Bone marrow (tissue), 2 donors: Measurements from ENCODE around the gene PITHD1.
A peak's percentile ranks its signal among the peaks of the same experiment; 100 is the strongest.
"Not testable (repeated sequence)": the region's sequence is repeated elsewhere in the genome, so short reads cannot be mapped to it uniquely, and the experiment has no call there.

Source experiments
- DNase-seq, 2 donors: peaks; one replicate each; lab custom pipeline; 2025; lab: John Stamatoyannopoulos, UW

PITHD1 gene

DNA sequence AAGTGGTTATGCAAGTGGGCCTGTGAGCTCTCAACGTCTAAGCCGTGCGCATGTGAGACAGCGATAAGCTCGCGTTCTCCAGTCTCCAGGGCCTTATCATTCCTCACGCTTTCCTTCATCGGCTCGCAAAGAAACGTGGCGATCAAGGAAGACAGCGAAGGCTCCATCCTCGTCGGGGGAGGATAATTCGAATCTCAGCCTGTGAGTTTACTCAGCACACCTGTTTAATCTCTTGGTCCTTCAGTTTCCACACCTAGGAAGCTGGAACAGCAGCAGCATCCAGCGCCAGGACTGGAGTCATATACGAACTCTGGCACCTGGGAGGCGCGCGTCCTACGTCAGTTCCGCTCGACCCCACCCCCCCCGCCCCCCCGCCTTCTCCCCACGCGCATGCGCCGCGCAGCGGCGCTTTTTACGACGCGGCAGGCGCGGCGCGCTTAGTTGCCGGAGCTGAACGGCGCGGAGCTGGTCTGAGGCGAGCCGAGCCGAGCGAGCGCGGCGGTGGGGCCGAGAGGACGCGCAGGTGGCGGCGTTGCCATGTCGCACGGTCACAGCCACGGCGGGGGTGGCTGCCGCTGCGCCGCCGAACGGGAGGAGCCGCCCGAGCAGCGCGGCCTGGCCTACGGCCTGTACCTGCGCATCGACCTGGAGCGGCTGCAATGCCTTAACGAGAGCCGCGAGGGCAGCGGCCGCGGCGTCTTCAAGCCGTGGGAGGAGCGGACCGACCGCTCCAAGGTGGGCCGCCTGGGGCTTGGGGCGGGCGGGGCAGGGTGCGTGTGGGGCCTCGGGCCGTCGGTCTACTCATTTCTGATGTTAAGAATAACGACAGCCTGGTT, at the start of gene PITHD1:
Gene PITHD1, plus strand, starts transcription at position 440 of the 836 bp plus-strand sequence. Its CDS starts 98 bp downstream, at position 538.
- peak; percentile 59 to 84 for DNase-seq

- no peak for DNase-seq
Observed at GRCh38 chr1:23732363-23733224, 45.6 kb upstream of the PITHD1 start.

GRCh38 chr1:23733281-23733680, 44.9 kb upstream of the PITHD1 start:
- DNase-seq, result not testable (repeated sequence)

DNA sequence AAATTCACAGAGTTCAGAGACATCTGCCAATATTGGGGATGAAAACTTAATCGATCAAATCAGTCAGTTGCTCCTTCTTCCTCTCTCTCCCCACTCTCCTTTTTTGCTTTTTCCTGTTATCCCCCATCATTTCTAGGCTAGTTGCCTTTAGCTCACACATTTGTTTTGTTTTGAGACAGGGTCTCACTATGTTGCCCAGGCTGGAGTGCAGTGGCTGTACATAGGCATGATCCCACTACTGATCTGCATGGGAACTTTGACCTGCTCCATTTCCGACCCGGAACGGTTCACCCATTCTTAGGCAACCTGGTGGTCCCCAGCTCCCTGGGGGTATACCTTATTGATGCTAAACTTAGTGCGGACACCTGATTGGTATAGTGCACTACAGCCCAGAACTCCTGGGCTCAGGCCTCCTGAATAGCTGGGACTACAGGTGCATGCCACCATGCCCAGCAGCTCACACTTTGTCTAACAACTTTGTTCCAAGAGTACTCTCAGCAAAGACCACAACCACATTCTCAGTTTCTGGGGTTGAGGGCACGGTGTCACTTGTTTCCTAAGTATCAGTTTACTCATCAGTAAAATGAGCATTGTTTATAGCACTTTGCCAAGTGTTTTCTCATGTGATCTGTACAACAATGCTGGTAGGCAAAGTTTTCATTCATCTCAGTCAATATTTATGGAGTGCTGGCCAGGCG, 41.6 kb upstream of the PITHD1 start:
- no peak for DNase-seq

DNA sequence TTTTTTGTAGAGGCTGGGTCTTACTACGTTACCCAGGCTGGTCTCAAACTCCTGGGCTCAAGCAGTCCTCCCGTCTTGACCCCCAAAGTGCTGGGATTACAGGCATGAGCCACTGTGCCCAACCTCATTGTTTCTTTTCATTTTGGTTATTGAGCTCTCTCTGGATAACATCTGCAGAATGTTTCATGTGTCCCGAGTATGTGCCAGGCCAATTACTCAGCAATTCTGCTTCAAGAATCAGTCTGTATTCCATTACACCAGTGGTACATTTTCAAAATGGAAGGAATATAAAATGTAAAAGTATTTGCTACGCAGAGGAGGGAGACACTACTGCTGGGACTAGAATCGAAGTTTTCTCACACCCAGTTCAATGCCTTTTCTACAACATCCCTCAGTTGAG, 36.6 kb upstream of the PITHD1 start:
- DNase-seq, result no peak

DNA sequence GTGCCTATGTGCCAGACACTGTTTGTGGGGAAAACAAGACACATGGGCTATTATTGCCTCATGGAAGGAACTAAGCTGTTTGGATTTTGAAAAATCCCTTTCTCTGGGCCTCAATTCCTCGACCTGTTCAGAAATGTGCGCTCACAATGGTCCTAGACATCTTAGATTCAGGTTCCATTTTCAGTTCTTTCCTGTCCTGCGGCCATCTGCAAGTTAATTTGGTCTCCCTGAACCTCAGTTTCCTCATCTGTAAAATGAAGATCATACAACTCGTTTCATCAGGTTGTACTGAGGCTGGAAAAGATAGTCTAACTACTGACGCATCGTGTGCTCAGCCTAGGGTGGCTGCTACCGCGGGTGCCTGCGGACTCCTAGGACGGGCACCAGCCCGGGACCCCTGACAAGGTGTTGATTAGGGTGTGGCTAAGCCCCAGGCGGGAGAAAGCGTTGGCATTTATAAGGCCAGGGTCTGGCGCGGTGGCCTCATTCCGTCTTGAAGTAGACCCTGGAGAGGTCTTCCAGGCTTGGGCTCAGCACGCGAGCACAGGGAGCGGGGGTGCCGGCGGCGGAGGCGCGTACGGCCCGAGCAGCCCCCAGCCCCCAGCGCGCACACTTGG, 35.4 kb upstream of the PITHD1 start:
- peak; percentile 33 to 43 for DNase-seq

GRCh38 chr1:23743287-23744152, 34.7 kb upstream of the PITHD1 start, which contains the start of gene ELOA:
TSS of gene ELOA (plus strand) at chr1:23743471. CDS start at chr1:23743504, 33 bp downstream.
- peak; percentile 33 to 43 for DNase-seq

DNA sequence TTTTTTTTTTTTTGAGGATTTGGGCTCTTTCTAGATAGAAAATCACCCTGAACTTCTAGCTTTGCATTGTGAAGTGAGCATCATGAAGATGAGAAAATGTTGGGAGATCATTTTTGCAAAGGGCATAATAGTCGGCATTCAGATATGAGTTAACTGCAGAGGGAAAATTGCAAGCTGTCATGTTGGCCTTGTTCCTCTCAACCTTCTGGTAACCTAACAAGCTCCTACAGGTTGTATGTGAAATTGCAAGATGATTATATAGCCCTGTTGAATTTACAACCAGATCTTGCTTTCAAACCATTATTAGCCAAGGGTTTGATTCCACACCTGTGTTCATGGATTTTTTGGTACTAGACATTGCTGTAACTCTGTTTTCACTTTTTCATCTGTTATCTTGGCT, 32.7 kb upstream of the PITHD1 start:
- peak in 1 of 2 donors; percentile 9 for DNase-seq

DNA sequence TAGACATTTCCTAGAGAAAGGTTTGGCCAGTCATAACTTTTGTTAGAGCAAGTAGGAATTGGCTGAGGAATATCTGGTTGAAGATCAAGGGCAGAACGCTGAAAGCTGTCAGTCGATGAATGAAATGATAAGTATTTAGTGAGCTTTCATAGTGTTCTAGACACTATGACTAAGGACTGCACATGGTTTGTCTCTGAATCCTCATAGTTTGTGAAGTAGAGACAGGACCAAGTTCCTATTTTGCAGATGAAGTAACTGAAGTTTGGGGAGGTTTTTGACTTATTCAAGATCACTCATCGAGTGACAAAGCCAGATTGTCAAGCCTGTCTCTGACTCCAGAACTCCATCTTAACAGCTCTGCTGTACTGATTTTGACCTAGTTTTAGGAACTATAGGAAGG, 30.2 kb upstream of the PITHD1 start:
- DNase-seq, result no peak

GRCh38 chr1:23751050-23751814, 27.0 kb upstream of the PITHD1 start:
- peak; percentile 2 to 30 for DNase-seq

DNA sequence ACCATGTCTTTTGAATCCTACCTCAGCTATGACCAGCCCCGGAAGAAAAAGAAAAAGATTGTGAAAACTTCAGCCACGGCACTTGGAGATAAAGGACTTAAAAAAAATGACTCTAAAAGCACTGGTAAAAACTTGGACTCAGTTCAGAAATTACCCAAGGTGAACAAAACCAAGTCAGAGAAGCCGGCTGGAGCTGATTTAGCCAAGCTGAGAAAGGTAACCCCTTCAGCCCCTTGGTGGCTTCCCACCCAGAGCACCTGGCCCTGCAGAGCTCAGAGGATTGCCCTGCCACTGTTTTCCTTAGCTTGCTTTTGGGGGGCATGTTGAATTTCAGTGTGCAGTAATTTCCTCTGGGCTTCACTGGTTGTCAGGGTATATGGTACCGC, 26.4 kb upstream of the PITHD1 start:
- DNase-seq, result no peak

DNA sequence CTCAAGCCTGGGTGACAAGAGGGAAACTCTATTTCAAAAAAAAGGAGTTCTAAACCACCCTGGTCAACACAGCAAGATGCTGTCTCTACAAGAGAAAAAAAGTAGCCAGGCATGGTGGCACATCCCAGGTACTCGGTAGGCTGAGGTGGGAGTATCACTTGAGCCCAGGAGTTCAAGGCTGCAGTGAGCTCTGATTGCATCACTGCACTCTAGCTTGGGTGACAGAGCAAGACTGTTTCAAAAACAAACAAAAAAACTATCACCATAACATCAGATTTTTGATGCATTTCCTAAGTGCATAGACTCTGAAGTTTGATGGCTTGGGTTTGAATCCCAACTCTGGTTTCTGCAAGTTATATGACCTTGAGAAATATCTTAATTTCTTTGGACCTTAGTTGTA, 25.3 kb upstream of the PITHD1 start:
- DNase-seq, result no peak

- no peak for DNase-seq
Observed at GRCh38 chr1:23756676-23757075, 21.5 kb upstream of the PITHD1 start.

- no peak for DNase-seq
Observed at GRCh38 chr1:23757812-23758211, 20.4 kb upstream of the PITHD1 start.

DNA sequence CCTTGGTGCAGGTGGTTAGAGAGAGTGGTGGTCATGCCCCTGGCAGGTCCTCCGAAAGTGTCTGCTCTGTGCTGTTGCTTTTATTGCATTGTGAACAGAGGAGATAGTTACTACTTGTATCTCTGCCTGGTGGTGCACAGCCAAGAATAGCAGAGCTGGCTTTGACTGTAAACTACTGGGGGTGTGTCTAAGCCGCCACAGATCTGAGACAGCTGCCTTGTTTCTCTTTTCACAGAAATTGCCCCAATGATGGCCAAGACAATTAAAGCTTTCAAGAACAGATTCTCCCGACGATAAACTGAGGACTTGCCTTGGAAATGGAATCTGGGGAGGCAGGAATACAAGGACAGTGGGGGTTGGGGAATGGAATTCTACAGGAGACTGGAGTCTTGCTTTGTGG, 18.9 kb upstream of the PITHD1 start:
- DNase-seq, result no peak

DNA sequence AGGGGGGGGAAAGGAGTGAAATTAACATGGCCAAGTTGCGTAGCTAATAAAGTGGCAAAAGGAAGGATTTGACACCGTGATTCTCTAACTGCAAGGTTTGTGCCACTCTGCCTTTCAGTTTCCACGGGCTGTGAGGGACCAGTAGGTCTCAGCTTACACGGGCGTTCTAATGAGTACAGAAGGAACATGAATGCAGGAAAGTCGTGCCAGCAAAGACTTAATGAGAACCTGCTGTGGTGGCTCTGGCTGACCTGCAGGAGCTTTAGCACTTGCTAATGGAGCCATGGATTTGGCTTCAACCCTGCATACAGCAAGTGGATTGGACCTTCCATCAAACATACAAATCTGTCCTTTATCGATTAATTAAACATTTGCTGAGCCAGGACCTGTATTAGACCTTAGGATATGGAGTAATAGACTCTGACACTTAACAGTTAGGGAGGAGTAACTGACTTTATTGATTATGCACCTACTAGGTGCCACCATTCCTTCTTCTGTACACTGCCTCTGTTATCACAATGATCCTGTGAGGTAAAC, 15.1 kb upstream of the PITHD1 start:
- no peak for DNase-seq

DNA sequence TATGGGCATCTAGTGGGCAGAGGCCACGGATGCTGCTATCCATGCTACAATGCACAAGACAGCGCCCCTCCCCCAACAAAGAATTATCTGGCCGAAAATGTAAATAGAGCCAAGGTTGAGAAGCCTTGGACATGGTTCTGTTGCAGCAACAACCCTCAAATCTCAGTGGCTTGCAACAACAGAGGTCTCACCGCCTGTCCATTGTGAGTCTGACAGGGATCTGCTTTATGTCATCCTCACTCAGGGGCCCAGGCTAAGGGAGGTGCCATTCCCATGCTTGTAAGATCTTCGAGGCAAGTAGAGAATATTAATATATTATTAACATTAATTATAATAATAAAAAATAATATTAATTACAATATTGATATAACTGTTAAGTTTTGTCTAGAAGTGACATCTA, 9.5 kb upstream of the PITHD1 start:
- DNase-seq, result no peak

DNA sequence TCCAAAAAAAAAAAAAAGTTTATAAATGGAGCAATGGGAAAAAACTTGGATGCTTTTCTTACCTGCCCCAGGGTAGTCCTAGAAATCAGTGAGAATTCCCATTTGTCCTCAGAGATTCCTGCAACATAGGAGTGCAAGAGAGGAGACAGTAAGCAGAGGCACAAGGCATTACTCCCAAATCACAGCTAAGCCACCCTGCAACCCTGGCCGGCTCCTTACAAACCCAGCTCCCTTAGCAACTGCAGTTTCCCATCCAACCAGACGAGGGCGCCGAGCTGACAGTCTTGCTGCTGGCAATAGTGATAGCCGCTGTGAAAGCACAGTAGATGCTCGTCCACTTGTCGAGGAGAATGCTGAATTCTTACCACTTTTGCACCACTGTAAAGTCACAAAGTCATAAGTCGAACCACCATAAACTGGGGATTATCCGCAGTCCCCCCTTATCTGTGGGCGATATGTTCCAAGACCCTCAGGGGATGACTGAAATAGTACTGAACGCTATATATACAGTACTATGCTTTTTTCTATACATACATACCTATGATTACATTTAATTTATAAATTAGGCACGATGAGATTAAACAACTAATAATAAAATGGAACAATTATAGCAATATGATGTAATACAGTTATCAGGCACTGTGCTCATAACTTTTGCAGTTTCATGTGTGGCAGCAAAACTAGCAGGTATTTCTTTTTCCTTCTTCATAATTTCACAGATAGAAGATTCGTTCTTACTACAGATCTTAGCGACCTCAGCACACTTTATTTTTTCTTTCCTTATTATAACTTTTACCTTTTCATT, 6.0 kb upstream of the PITHD1 start:
- peak; percentile 53 to 71 for DNase-seq

DNA sequence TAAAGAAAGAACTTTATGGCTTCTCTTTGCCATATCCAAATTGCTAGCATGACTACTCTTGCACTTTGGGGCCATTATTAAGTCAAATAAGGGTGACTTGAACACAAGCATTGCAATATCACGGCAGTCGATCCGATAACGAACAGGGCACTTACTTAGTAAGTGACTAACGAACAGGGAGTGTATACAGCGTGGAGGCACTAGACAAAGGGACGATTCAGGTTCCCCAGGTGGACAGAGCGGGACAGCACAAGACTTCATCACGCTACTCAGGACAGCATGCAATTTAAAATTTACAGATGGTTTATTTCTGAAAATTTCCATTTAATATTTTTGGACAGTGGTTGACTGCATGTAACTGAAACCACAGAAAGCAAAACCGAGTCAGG, 5.4 kb upstream of the PITHD1 start:
- no peak for DNase-seq
